IPS-20b (cell line): Measurements from ENCODE around the gene MGMT.

Experiments
- H3K27ac ChIP-seq: one replicate; pipeline ENCODE4 v1.5.1; 2013; ENCODE audit warnings: low read length
- H3K27me3 ChIP-seq: 2 replicates; pipeline ENCODE4 v1.6.1; 2013; ENCODE audit warnings: mild to moderate bottlenecking, low read length, inconsistent platforms; ENCODE audit not compliant: insufficient read depth
- H3K36me3 ChIP-seq: 2 replicates; pipeline ENCODE4 v1.6.1; 2013; ENCODE audit warnings: low read depth, mild to moderate bottlenecking, inconsistent platforms, low read length, moderate library complexity; ENCODE audit not compliant: insufficient read depth
- H3K4me1 ChIP-seq: 2 replicates; pipeline ENCODE4 v1.6.1; 2013; ENCODE audit warnings: mild to moderate bottlenecking, control low read depth, inconsistent platforms, low read length, moderate library complexity; ENCODE audit not compliant: insufficient read depth
- H3K4me3 ChIP-seq: 2 replicates; pipeline ENCODE4 v1.5.1; 2013; ENCODE audit warnings: mild to moderate bottlenecking, low read length, inconsistent platforms
- H3K9ac ChIP-seq: 2 replicates; pipeline ENCODE4 v1.6.1; 2013; ENCODE audit warnings: low read depth, mild to moderate bottlenecking, inconsistent platforms, low read length, moderate library complexity
- H3K9me3 ChIP-seq: 2 replicates; pipeline ENCODE4 v1.6.1; 2013; ENCODE audit warnings: mild to moderate bottlenecking, low read depth, low read length, inconsistent platforms; ENCODE audit not compliant: insufficient read depth

The MGMT gene

GRCh38 chr10:129472696-129473555 is 5.9 kb downstream of the MGMT start:
- no peak overlapping the region for H3K9ac ChIP-seq
- no peaks in the 10 kb centered on the region for H3K27me3 ChIP-seq
- no peak overlapping the region for H3K4me3 ChIP-seq
- H3K9me3 ChIP-seq: no peaks in the 10 kb centered on the region
- H3K36me3 ChIP-seq: no peaks in the 10 kb centered on the region
- H3K4me1 ChIP-seq: no peaks in the 10 kb centered on the region
- H3K27ac ChIP-seq: no peak overlapping the region

- no peaks in the 10 kb centered on the region for H3K36me3 ChIP-seq
- no peak overlapping the region for H3K4me3 ChIP-seq
- no peak overlapping the region for H3K9ac ChIP-seq
- H3K9me3 ChIP-seq: no peaks in the 10 kb centered on the region
- no peak overlapping the region for H3K27ac ChIP-seq
- H3K27me3 ChIP-seq: no peaks in the 10 kb centered on the region
- no peaks in the 10 kb centered on the region for H3K4me1 ChIP-seq
Observed at GRCh38 chr10:129474642-129475041, 7.6 kb downstream of the MGMT start.

GRCh38 chr10:129476431-129476830 is 9.4 kb downstream of the MGMT start:
- no peak overlapping the region for H3K9ac ChIP-seq
- peaks cover 11% of the 10 kb centered on the region; the same call in 1 of the 2 replicates for H3K9me3 ChIP-seq
- no peak overlapping the region for H3K27ac ChIP-seq
- no peaks in the 10 kb centered on the region for H3K36me3 ChIP-seq
- H3K4me3 ChIP-seq: no peak overlapping the region
- no peaks in the 10 kb centered on the region for H3K4me1 ChIP-seq
- H3K27me3 ChIP-seq: no peaks in the 10 kb centered on the region

GRCh38 chr10:129477051-129477450 is 10.0 kb downstream of the MGMT start:
- Histone ChIP-seq H3K9ac (no peak overlapping the region), H3K27me3 (no peaks in the 10 kb centered on the region), H3K27ac (no peak overlapping the region), H3K4me3 (no peak overlapping the region), H3K9me3 (peaks cover 17% of the 10 kb centered on the region; the same call in 1 of the 2 replicates), H3K4me1 (no peaks in the 10 kb centered on the region), H3K36me3 (no peaks in the 10 kb centered on the region)

GRCh38 chr10:129481641-129482040 is 14.6 kb downstream of the MGMT start:
- peaks cover 49% of the 10 kb centered on the region for H3K9me3 ChIP-seq
- H3K27ac ChIP-seq: no peak overlapping the region

GRCh38 chr10:129483430-129484010 is 16.5 kb downstream of the MGMT start:
- Histone ChIP-seq H3K27me3 (no peaks in the 10 kb centered on the region), H3K9me3 (peaks cover 49% of the 10 kb centered on the region), H3K4me1 (no peaks in the 10 kb centered on the region), H3K36me3 (peaks cover 5% of the 10 kb centered on the region; the same call in 1 of the 2 replicates), H3K27ac (no peak overlapping the region), H3K4me3 (no peak overlapping the region), H3K9ac (no peak overlapping the region)

More at GRCh38 chr10:129481641-129482040, 14.6 kb downstream of the MGMT start:
- Histone ChIP-seq H3K36me3 (peaks cover 5% of the 10 kb centered on the region; the same call in 1 of the 2 replicates), H3K9ac (no peak overlapping the region), H3K4me1 (no peaks in the 10 kb centered on the region), H3K4me3 (no peak overlapping the region), H3K27me3 (no peaks in the 10 kb centered on the region)

GRCh38 chr10:129486805-129487204 is 19.8 kb downstream of the MGMT start:
- peaks cover 62% of the 10 kb centered on the region for H3K9me3 ChIP-seq
- no peak overlapping the region for H3K4me3 ChIP-seq
- no peaks in the 10 kb centered on the region for H3K4me1 ChIP-seq
- H3K9ac ChIP-seq: no peak overlapping the region
- no peak overlapping the region for H3K27ac ChIP-seq
- H3K27me3 ChIP-seq: no peaks in the 10 kb centered on the region
- H3K36me3 ChIP-seq: peaks cover 5% of the 10 kb centered on the region; the same call in 1 of the 2 replicates

GRCh38 chr10:129491123-129491734 is 24.2 kb downstream of the MGMT start:
- Histone ChIP-seq H3K27ac (no peak overlapping the region), H3K27me3 (no peaks in the 10 kb centered on the region), H3K36me3 (no peaks in the 10 kb centered on the region), H3K9me3 (peaks cover 42% of the 10 kb centered on the region), H3K4me1 (peaks cover 15% of the 10 kb centered on the region), H3K9ac (no peak overlapping the region), H3K4me3 (no peak overlapping the region)

GRCh38 chr10:129494176-129494575 is 27.1 kb downstream of the MGMT start:
- Histone ChIP-seq H3K36me3 (no peaks in the 10 kb centered on the region), H3K27ac (no peak overlapping the region), H3K9ac (no peak overlapping the region), H3K9me3 (peaks cover 39% of the 10 kb centered on the region), H3K4me1 (peaks cover 18% of the 10 kb centered on the region), H3K27me3 (no peaks in the 10 kb centered on the region), H3K4me3 (0 out of 2 replicates have a peak overlapping the region, but pooled peaks have one; percentile 3)

- Histone ChIP-seq H3K36me3 (no peaks in the 10 kb centered on the region), H3K4me1 (peaks cover 18% of the 10 kb centered on the region), H3K27ac (peak overlapping the region; percentile 83), H3K9ac (no peak overlapping the region), H3K27me3 (no peaks in the 10 kb centered on the region), H3K9me3 (peaks cover 34% of the 10 kb centered on the region), H3K4me3 (peak overlapping the region; percentile 3)
Observed at GRCh38 chr10:129494740-129495139, 27.7 kb downstream of the MGMT start.

- Histone ChIP-seq H3K36me3 (no peaks in the 10 kb centered on the region), H3K27ac (peak overlapping the region; percentile 83), H3K4me1 (peaks cover 18% of the 10 kb centered on the region), H3K9me3 (peaks cover 29% of the 10 kb centered on the region), H3K9ac (no peak overlapping the region), H3K27me3 (no peaks in the 10 kb centered on the region), H3K4me3 (peak overlapping the region; percentile 3; the same call in 1 of the 2 replicates)
Observed at GRCh38 chr10:129495256-129495655, 28.2 kb downstream of the MGMT start.
